OCI-LY1 (cell line): ENCODE results near the gene RCAN3.

Experiments used
- H2AFZ ChIP-seq: fragments of 200-600 bp; sonication (generic), shearing (Covaris generic); 2 replicates; pipeline ENCODE4 v1.6.0; 2014; ENCODE audit warnings: antibody characterized with exemption, mild to moderate bottlenecking, low read length
- H3F3A ChIP-seq: fragments of 200-600 bp; sonication (generic), shearing (Covaris generic); 2 replicates; pipeline ENCODE4 v1.6.0; 2014; ENCODE audit warnings: mild to moderate bottlenecking, antibody characterized with exemption, low read length, moderate library complexity; ENCODE audit not compliant: insufficient read depth
- H3K27ac ChIP-seq: fragments of 200-600 bp; sonication (generic); 2 replicates; pipeline ENCODE4 v1.5.1; 2014; ENCODE audit warnings: low read length, mixed run types, mild to moderate bottlenecking, low read depth; ENCODE audit not compliant: poor library complexity, severe bottlenecking
- H3K27me3 ChIP-seq: fragments of 200-600 bp; sonication (generic); 2 replicates; pipeline ENCODE4 v1.6.0; 2014; ENCODE audit warnings: antibody characterized with exemption, mild to moderate bottlenecking, low read length, moderate library complexity; ENCODE audit not compliant: insufficient read depth
- H3K36me3 ChIP-seq: fragments of 200-600 bp; sonication (generic); 2 replicates; pipeline ENCODE4 v1.6.1; 2014; ENCODE audit warnings: mild to moderate bottlenecking, antibody characterized with exemption, low read length, moderate library complexity, mixed read lengths; ENCODE audit not compliant: insufficient read depth
- H3K4me1 ChIP-seq: fragments of 200-600 bp; sonication (generic); 2 replicates; pipeline ENCODE4 v1.5.1; 2014; ENCODE audit warnings: mild to moderate bottlenecking, low read length, moderate library complexity; ENCODE audit not compliant: insufficient read depth, severe bottlenecking
- H3K4me2 ChIP-seq: fragments of 200-600 bp; sonication (generic), shearing (Covaris generic); 2 replicates; pipeline ENCODE4 v1.6.1; 2014; ENCODE audit warnings: low read length
- H3K4me3 ChIP-seq: fragments of 200-600 bp; sonication (generic); 2 replicates; pipeline ENCODE4 v1.5.1; 2014; ENCODE audit warnings: low read length, low read depth, mild to moderate bottlenecking, mixed read lengths; ENCODE audit not compliant: poor library complexity, severe bottlenecking
- H3K79me2 ChIP-seq: fragments of 200-600 bp; shearing (Covaris generic); 2 replicates; pipeline ENCODE4 v1.6.1; 2016; ENCODE audit warnings: mixed run types, low read length, mixed read lengths; ENCODE audit not compliant: insufficient read depth
- H3K9ac ChIP-seq: fragments of 200-600 bp; sonication (generic), shearing (Covaris generic); 2 replicates; pipeline ENCODE4 v1.6.1; 2014; ENCODE audit warnings: mild to moderate bottlenecking, low read length, mixed read lengths
- H3K9me2 ChIP-seq: fragments of 200-600 bp; sonication (generic), shearing (Covaris generic); 2 replicates; pipeline ENCODE4 v1.6.1; 2014; ENCODE audit warnings: low read depth, mild to moderate bottlenecking, low read length, mixed read lengths
- H3K9me3 ChIP-seq: fragments of 200-600 bp; shearing (Covaris generic); 2 replicates; pipeline ENCODE4 v1.6.1; 2014; ENCODE audit warnings: low read length, mixed read lengths
- H4K20me1 ChIP-seq: fragments of 200-600 bp; sonication (generic), shearing (Covaris generic); 2 replicates; pipeline ENCODE4 v1.6.0; 2016; ENCODE audit warnings: mild to moderate bottlenecking, low read length; ENCODE audit not compliant: insufficient read depth
- CTCF ChIP-seq: fragments of 200-600 bp; sonication (generic), shearing (Covaris generic); IDR thresholded peaks from 2 replicates; pipeline ENCODE4 v1.5.1; 2017; ENCODE audit warnings: mild to moderate bottlenecking, antibody characterized with exemption, low read length, moderate library complexity, mixed read lengths
- EZH2 ChIP-seq: fragments of 200-600 bp; sonication (generic), shearing (Covaris generic); IDR thresholded peaks from 2 replicates; pipeline ENCODE4 v1.8.0; 2017; ENCODE audit warnings: borderline replicate concordance, mixed run types, mild to moderate bottlenecking, antibody characterized with exemption, low read length, moderate library complexity, mixed read lengths

Gene RCAN3

GRCh38 chr1:24503059-24503751, 569 bp downstream of the RCAN3 start:
- no peaks in the 10 kb centered on the region for H4K20me1 ChIP-seq
- H3K9me2 ChIP-seq, result no peaks in the 10 kb centered on the region
- no peak for TF ChIP-seq EZH2
- TF ChIP-seq CTCF, result no peak
- H3K9ac ChIP-seq, result peak overlapping the region; percentile 61; the same call in 1 of the 2 replicates
- H3K27ac ChIP-seq, result no peak overlapping the region
- H3F3A ChIP-seq, result no peaks in the 10 kb centered on the region
- peaks cover 26% of the 10 kb centered on the region for H3K4me1 ChIP-seq
- no peaks in the 10 kb centered on the region for H3K9me3 ChIP-seq
- peak overlapping the region; percentile 82 for H3K4me2 ChIP-seq
- H3K27me3 ChIP-seq, result no peaks in the 10 kb centered on the region
- H3K4me3 ChIP-seq, result peak overlapping the region; percentile 97
- H3K36me3 ChIP-seq, result no peaks in the 10 kb centered on the region
- H3K79me2 ChIP-seq, result no peaks in the 10 kb centered on the region
- no peak overlapping the region for H2AFZ ChIP-seq

GRCh38 chr1:24503870-24504523, 1.4 kb downstream of the RCAN3 start:
- H3K4me3 ChIP-seq, result peak overlapping the region; percentile 97
- H3F3A ChIP-seq, result no peaks in the 10 kb centered on the region
- no peaks in the 10 kb centered on the region for H3K27me3 ChIP-seq
- no peaks in the 10 kb centered on the region for H3K9me2 ChIP-seq
- H3K9ac ChIP-seq, result peak overlapping the region; percentile 61; the same call in 1 of the 2 replicates
- no peak overlapping the region for H3K27ac ChIP-seq
- peak overlapping the region; percentile 82 for H3K4me2 ChIP-seq
- no peaks in the 10 kb centered on the region for H4K20me1 ChIP-seq
- no peaks in the 10 kb centered on the region for H3K9me3 ChIP-seq
- H3K4me1 ChIP-seq, result peaks cover 26% of the 10 kb centered on the region
- H3K36me3 ChIP-seq, result no peaks in the 10 kb centered on the region
- no peak overlapping the region for H2AFZ ChIP-seq
- TF ChIP-seq CTCF (no peak), EZH2 (no peak)
- no peaks in the 10 kb centered on the region for H3K79me2 ChIP-seq

- H3K27ac ChIP-seq, result no peak overlapping the region
- TF ChIP-seq EZH2, result no peak
- no peak for TF ChIP-seq CTCF
Measured at GRCh38 chr1:24504560-24504959, 1.9 kb downstream of the RCAN3 start.

More at GRCh38 chr1:24504560-24504959, 1.9 kb downstream of the RCAN3 start:
- Histone ChIP-seq H2AFZ (no peak overlapping the region), H3K27me3 (no peaks in the 10 kb centered on the region), H3K4me3 (no peak overlapping the region), H3K4me1 (peaks cover 26% of the 10 kb centered on the region), H3K9ac (no peak overlapping the region), H3K36me3 (no peaks in the 10 kb centered on the region), H3F3A (no peaks in the 10 kb centered on the region), H3K9me3 (no peaks in the 10 kb centered on the region), H3K4me2 (no peak overlapping the region), H3K79me2 (no peaks in the 10 kb centered on the region), H3K9me2 (no peaks in the 10 kb centered on the region), H4K20me1 (no peaks in the 10 kb centered on the region)
